HEK293T (cell line): ENCODE measurements around the gene NUFIP2.

Experiments
- BHLHE40 ChIP-seq: fragments of 450-650 bp; IDR thresholded peaks from 2 replicates; pipeline ENCODE4 v1.6.1; 2016; ENCODE audit warnings: mild to moderate bottlenecking, moderate library complexity, borderline replicate concordance
- FOXA1 ChIP-seq: fragments of 450-650 bp; IDR thresholded peaks from 2 replicates; pipeline ENCODE4 v1.6.1; 2016; ENCODE audit warnings: mild to moderate bottlenecking
- FOXK2 ChIP-seq: fragments of 450-650 bp; IDR thresholded peaks from 2 replicates; pipeline ENCODE4 v1.6.1; 2016; ENCODE audit warnings: mild to moderate bottlenecking
- SUZ12 ChIP-seq: fragments of 450-650 bp; IDR thresholded peaks from 2 replicates; pipeline ENCODE4 v1.6.1; 2016; ENCODE audit warnings: mild to moderate bottlenecking
- TF ChIP-seq, protein P1 (sequence below): fragments of 450-650 bp; IDR thresholded peaks from 2 replicates; pipeline ENCODE4 v1.6.1; 2016

DNA sequence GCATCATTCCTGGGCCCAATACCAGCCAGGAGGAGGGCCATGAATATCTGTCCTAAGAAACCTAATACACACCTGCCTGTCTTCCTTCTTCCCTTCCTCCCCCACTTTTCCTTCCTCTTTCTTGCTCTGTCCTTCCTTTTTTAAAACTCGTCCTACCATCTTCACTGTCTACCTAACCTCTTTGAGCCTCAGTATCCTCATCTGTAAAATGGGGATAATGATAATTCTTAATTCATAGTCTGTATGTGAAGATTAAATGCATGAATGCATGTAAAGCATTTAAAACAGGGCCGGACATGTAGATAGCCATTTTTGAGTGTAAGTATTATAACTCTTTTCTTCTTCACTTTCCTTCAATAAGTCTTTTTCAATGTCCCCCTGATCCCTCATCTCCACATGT lies 46.7 kb downstream of the NUFIP2 start:
- TF ChIP-seq BHLHE40 (no peak), FOXK2 (no peak), FOXA1 (no peak), SUZ12 (no peak)
- TF ChIP-seq, protein P1, sequence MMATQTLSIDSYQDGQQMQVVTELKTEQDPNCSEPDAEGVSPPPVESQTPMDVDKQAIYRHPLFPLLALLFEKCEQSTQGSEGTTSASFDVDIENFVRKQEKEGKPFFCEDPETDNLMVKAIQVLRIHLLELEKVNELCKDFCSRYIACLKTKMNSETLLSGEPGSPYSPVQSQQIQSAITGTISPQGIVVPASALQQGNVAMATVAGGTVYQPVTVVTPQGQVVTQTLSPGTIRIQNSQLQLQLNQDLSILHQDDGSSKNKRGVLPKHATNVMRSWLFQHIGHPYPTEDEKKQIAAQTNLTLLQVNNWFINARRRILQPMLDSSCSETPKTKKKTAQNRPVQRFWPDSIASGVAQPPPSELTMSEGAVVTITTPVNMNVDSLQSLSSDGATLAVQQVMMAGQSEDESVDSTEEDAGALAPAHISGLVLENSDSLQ = no peak
